Thymus (tissue), 11 donors: ENCODE results near the gene THBS4. TPM values are rescaled to one million over a fixed set of nuclear protein-coding genes. Genes with fewer than 3 reads are reported as not detected.
"Not testable (repeated sequence)": the region's sequence is repeated elsewhere in the genome, so short reads cannot be mapped to it uniquely, and the experiment has no call there.

ENCODE experiments used
- DNase-seq, 9 donors: peaks; one replicate each; pipeline ENCODE4 v3.0.0-alpha.2; 2013; ENCODE audit warnings: low spot score in 9 of 9, low read depth in 6 of 9, missing footprints in 1 of 9
- H3K27ac ChIP-seq, 2 donors: one replicate each; pipeline ENCODE4 v1.5.1; 2013; ENCODE audit warnings: control low read depth in 1 of 2, low read depth in 1 of 2, low read length in 1 of 2, mild to moderate bottlenecking in 1 of 2, moderate library complexity in 1 of 2
- H3K27me3 ChIP-seq, 2 donors: one replicate each; pipeline ENCODE4 v1.5.1; 2013; ENCODE audit warnings: low read length in 1 of 2; ENCODE audit not compliant: control insufficient read depth in 2 of 2, insufficient read depth in 1 of 2
- H3K36me3 ChIP-seq, 2 donors: one replicate each; pipeline ENCODE4 v1.5.1; 2013; ENCODE audit warnings: low read length in 1 of 2, mild to moderate bottlenecking in 1 of 2, moderate library complexity in 1 of 2; ENCODE audit not compliant: control insufficient read depth in 2 of 2, insufficient read depth in 2 of 2
- H3K4me1 ChIP-seq, 2 donors: one replicate each; pipeline ENCODE4 v1.5.1; 2013; ENCODE audit warnings: low read length in 2 of 2; ENCODE audit not compliant: control insufficient read depth in 2 of 2, insufficient read depth in 2 of 2
- H3K4me3 ChIP-seq, 2 donors: one replicate each; pipeline ENCODE4 v1.5.1; 2013; ENCODE audit warnings: low read length in 2 of 2, control low read depth in 1 of 2, mild to moderate bottlenecking in 1 of 2
- H3K9me3 ChIP-seq, 2 donors: one replicate each; pipeline ENCODE4 v1.5.1; 2013; ENCODE audit warnings: low read length in 1 of 2, mild to moderate bottlenecking in 1 of 2; ENCODE audit not compliant: control insufficient read depth in 2 of 2, insufficient read depth in 1 of 2
- WGBS: extraction: QIAGEN DNeasy Blood & Tissue Kit; methylation state at CpG from one replicate; pipeline ENCODE4 v1.1.7; 2013; 5-methylcytosine and 5-hydroxymethylcytosine counted together
- polyA plus RNA-seq: library from polyadenylated mRNA; stranded (reverse); fragments of 200-250 nt; gene quantifications from one replicate; pipeline ENCODE4 v1.2.3, GENCODE V29; 2013
- total RNA-seq: library from RNA; stranded (reverse); fragments of 120-200 nt; gene quantifications from one replicate; pipeline ENCODE4 v1.2.4, GENCODE V29; 2013
- donor health status: healthy.

THBS4 gene
- total and polyA plus RNA-seq, 2 donors = 9.2 to 14.3 TPM

DNA sequence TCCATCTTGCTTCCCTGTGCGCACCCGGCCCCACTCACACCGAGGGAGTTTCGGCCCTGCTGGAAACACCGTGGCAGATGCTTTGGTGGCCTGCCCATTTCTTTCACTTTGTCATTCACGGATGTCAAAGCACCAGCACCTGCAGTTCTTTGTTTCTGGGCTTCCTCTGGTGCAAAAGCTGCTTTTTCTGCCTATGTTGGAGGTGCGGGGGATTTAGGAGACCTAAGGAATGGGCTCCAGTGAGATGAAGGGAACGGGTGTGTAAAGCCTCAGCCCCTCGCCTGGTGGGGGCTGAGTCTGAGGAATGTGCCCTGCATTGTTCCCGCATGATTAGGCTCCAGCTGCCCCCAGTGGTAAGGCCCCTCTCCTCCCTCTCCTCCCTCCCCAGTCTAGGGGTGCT, 62.3 kb downstream of the THBS4 start:
- WGBS = 91% methylated on average over 10 of the region's 10 CpGs

DNA sequence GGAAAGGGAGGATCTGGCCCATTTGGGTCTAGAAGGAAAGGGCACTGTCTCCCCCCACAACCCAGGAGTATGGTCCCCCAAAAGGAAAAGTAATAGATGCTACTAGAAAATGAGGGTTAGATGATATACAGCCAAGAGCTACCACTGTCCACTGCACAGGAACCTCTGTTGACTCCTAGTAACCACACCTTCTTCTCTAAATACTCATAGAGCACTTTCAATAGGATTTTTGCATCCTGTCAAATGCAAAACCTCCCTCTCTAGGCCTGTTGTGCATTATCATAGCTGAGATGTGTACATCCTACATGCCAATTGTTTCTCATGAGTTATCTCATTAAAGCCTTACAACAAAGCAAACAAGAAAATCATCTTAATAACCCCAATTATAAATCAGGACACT, 66.8 kb downstream of the THBS4 start:
- Histone ChIP-seq H3K36me3 (no peaks in the 10 kb centered on the region), H3K9me3 (peaks cover 0 to 9% of the 10 kb centered on the region in 2 donors), H3K4me3 (no peak overlapping the region), H3K27ac (peak overlapping the region in 1 of 2 donors; percentile 11), H3K27me3 (no peaks in the 10 kb centered on the region), H3K4me1 (peaks cover 53 to 84% of the 10 kb centered on the region in 2 donors)
- no peak for DNase-seq

More for the DNA sequence above, 62.3 kb downstream of the THBS4 start:
- Histone ChIP-seq H3K36me3 (no peaks in the 10 kb centered on the region), H3K4me3 (no peak overlapping the region), H3K4me1 (peaks cover 12 to 69% of the 10 kb centered on the region in 2 donors), H3K27ac (peak overlapping the region in 1 of 2 donors; percentile 71), H3K9me3 (no peaks in the 10 kb centered on the region), H3K27me3 (no peaks in the 10 kb centered on the region)
- peak in 2 of 9 donors; percentile 47 to 67 for DNase-seq

DNA sequence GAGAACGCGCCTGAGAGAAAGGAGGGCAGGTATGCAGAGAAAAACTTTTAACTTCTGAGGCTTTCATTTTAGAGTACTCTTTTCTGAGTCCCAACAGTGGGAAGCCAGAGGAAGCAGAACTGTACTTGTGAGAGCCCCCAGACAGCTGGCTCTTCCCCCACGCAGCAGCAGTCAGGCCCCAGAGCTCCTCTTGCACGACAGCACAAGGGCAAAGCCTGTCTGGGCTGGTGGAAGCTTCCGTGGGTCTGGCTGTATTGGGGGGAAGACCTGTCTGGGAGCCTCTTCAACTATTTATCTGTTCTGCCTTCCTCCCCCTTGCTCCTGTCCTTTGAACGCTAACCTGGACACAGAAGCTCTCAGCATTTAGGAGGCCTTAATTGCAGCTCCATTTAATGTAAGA, 68.2 kb downstream of the THBS4 start:
- Histone ChIP-seq H3K4me1 (peaks cover 48 to 72% of the 10 kb centered on the region in 2 donors), H3K36me3 (no peaks in the 10 kb centered on the region), H3K27ac (peak overlapping the region; percentile 78 to 88), H3K27me3 (no peaks in the 10 kb centered on the region), H3K4me3 (no peak overlapping the region), H3K9me3 (peaks cover 0 to 12% of the 10 kb centered on the region in 2 donors)
- WGBS = 28% methylated on average over 6 of the region's 6 CpGs
- peak in 4 of 9 donors; percentile 47 to 85 (median 68) for DNase-seq

DNA sequence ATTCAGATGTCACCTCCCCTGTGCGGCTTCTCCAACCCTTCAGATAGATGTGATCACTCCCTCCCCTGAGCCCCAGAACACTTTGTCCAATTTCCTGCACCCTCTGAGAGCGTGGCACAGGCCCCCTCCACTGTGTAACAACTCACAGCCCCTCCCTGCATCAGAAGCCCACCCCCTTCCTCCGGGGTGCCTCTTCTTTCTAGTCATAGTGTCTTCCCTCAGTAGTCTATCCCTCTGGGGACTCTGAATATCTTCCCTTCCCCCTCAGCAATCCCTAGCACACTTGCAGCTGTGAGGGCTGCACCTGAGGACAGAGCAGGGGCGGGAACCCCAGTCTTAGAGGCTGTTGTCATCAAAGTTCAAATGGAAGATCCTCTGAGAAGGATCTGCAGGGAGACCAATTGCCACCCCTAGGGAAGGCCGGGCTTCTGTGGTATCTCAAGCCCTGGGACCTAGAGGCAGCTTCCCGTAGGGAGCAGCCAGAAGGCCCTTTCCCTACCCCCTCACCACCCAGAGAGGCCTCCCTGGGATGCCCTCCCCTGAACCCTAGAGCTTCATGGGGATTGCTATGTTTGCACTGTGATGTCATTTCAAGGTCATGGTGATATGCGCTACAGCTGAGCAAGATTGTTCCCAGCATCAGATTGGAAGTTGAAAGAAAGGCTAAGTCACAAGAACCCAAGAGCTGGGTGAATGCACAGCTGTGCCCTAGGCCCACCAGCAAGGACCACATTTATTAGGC, 70.7 kb downstream of the THBS4 start:
- no peak overlapping the region for H3K4me3 ChIP-seq
- no peaks in the 10 kb centered on the region for H3K36me3 ChIP-seq
- WGBS = 47% methylated on average over 7 of the region's 7 CpGs
- H3K4me1 ChIP-seq = peaks cover 48 to 70% of the 10 kb centered on the region in 2 donors
- peaks cover 0 to 12% of the 10 kb centered on the region in 2 donors for H3K9me3 ChIP-seq
- peak overlapping the region; percentile 80 to 93 for H3K27ac ChIP-seq
- no peaks in the 10 kb centered on the region for H3K27me3 ChIP-seq
- DNase-seq = peak in 5 of 9 donors; percentile 48 to 88 (median 67)

DNA sequence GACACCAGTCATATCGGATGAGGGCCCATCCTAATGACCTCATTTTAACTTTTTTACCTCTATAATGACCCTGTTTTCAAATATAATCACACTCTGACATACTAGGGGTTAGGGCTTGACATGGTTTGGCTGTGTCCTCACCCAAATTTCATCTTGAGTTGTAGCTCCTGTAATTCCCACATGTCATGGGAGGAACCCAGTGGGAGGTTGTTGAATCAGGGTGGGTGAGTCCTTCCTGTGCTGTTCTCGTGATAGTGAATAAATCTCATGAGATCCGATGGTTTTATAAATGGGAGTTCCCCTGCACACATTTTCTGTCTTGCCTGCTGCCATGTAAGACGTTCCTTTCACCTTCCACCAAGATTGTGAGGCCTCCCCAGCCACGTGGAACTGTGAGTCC, 71.8 kb downstream of the THBS4 start:
- DNase-seq = no peak
- Histone ChIP-seq H3K4me3 (no peak overlapping the region), H3K36me3 (no peaks in the 10 kb centered on the region), H3K27me3 (no peaks in the 10 kb centered on the region), H3K27ac (peak overlapping the region in 1 of 2 donors; percentile 93), H3K4me1 (peaks cover 46 to 76% of the 10 kb centered on the region in 2 donors), H3K9me3 (peaks cover 0 to 12% of the 10 kb centered on the region in 2 donors)
- WGBS = 86% methylated on average over 5 of the region's 5 CpGs

DNA sequence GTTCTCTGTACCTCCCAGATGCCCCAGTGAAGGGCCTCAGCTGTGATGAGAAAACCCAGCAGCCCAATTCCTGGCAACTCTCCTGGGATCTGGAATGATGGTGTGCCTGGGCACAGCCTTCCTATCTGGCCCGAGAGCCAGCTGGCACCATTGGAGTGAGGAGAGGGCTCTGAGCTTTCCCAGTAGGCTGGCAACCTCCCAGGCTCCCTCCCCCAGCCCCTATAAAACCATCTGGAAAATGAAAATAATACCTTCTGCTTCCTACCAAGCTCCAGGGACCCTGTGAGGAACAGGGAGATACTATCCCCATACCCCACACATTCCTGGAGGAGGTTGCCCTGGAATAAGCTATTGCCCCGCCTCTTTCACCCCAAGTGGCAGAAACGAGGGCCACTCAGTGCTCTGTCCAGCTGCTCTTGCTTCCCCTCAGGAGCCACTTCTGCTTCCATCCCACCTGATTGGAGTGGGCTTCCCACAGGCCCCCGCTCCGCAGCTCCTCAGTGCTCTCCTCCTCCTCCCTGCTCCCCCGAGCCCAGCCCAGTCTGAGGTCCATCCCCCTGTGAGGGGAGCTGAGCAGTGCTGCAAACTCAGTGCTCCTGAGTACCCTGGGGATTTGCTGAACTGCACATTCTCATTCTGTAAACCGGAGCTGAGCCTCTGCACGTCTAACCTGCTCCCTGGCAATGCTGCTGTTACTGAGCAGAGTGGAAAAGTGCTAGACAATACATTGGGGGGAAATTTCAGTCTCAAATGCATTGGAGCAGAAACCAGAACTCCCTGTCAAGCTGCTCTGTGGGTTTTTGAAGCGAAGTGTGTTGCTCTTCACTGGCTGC, 74.7 kb downstream of the THBS4 start:
- peak in 1 of 9 donors; percentile 58 for DNase-seq
- H3K4me3 ChIP-seq = no peak overlapping the region
- no peaks in the 10 kb centered on the region for H3K36me3 ChIP-seq
- H3K4me1 ChIP-seq = peaks cover 20 to 50% of the 10 kb centered on the region in 2 donors
- H3K27ac ChIP-seq = peak overlapping the region in 1 of 2 donors; percentile 77
- H3K27me3 ChIP-seq = no peaks in the 10 kb centered on the region
- 88% methylated on average over 9 of the region's 9 CpGs for WGBS
- peaks cover 0 to 24% of the 10 kb centered on the region in 2 donors for H3K9me3 ChIP-seq

DNA sequence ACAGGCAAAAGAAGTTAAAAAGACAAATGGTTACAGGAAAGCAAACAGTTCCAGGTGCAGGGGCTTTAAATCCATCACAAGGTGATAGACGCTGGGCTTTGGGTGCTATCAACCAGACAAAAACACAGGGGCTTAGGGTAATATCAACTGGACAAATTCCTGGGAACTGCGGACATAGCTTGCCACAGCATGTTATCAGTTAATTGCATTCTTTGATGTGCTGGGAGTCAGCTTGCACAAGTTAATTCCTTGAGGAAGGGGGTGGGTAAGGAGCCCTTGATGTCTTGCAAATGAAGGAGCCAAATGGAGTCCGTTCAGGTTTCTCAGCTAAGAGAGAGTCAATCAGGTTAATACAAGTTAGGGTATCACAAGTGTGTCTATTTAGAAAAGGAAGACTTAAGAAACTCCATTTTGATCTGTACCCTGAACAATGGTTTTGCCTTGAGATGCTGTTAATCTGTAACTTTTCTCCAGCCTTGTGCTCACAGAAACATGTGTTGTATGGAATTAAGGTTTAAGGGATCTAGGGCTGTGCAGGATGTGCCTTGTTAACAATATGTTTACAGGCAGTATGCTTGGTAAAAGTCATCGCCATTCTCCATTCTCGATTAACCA, 76.3 kb downstream of the THBS4 start:
- peak overlapping the region in 1 of 2 donors; percentile 52 for H3K27ac ChIP-seq
- H3K4me1 ChIP-seq = peaks cover 5 to 34% of the 10 kb centered on the region in 2 donors
- not testable (repeated sequence) for DNase-seq, H3K27me3 ChIP-seq, H3K4me3 ChIP-seq, H3K36me3 ChIP-seq
- WGBS = 83% methylated on average over 5 of the region's 5 CpGs
- H3K9me3 ChIP-seq = peaks cover 0 to 20% of the 10 kb centered on the region in 2 donors

DNA sequence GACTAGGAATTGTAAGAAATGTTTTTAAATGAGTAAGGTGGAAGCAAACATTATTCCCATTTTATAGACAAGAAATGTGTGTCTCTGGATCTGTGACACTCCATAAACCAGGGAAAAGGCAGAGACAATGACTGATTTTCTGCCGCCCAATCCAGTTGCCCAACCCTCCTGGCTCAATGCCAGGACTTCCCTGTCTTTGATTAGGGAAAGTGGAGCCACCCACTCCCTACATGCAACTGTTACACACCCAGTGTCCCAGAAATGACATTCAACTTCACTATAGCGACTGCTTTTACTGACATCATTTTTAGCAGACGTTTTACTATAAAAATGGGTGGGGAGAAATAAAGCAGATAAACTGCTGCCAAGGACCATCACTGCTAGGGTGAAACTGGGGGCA, 79.7 kb downstream of the THBS4 start:
- 96% methylated on average over 3 of the region's 3 CpGs for WGBS
- Histone ChIP-seq H3K36me3 (peaks cover 0 to 4% of the 10 kb centered on the region in 2 donors), H3K4me3 (no peak overlapping the region), H3K27me3 (no peaks in the 10 kb centered on the region), H3K9me3 (peaks cover 1 to 21% of the 10 kb centered on the region in 2 donors), H3K4me1 (peaks cover 0 to 23% of the 10 kb centered on the region in 2 donors), H3K27ac (no peak overlapping the region)
- no peak for DNase-seq
